KMS-11 (cell line): ENCODE results near the gene ITCH.
"Not testable (repeated sequence)": the region's sequence is repeated elsewhere in the genome, so short reads cannot be mapped to it uniquely, and the experiment has no call there.

ENCODE experiments used
- H2AFZ ChIP-seq: fragments of 200-600 bp; sonication (generic); 2 replicates; pipeline ENCODE4 v1.6.1; 2016; ENCODE audit warnings: antibody characterized with exemption, mixed run types, low read depth
- H3K27ac ChIP-seq: fragments of 200-600 bp; sonication (generic); 2 replicates; pipeline ENCODE4 v1.6.1; 2016; ENCODE audit warnings: mild to moderate bottlenecking, mixed run types
- H3K27me3 ChIP-seq: fragments of 200-600 bp; sonication (generic); 2 replicates; pipeline ENCODE4 v1.6.1; 2017; ENCODE audit warnings: mild to moderate bottlenecking, low read depth, mixed run types, moderate library complexity; ENCODE audit not compliant: insufficient read depth
- H3K36me3 ChIP-seq: fragments of 200-600 bp; sonication (generic); 2 replicates; pipeline ENCODE4 v1.6.1; 2017; ENCODE audit warnings: mild to moderate bottlenecking, mixed run types; ENCODE audit not compliant: insufficient read depth
- H3K4me1 ChIP-seq: fragments of 200-600 bp; sonication (generic); 2 replicates; pipeline ENCODE4 v1.6.1; 2016; ENCODE audit warnings: mild to moderate bottlenecking, low read depth, mixed run types; ENCODE audit not compliant: poor library complexity, severe bottlenecking
- H3K4me2 ChIP-seq: fragments of 200-600 bp; sonication (generic); 2 replicates; pipeline ENCODE4 v1.7.0; 2016; ENCODE audit warnings: mild to moderate bottlenecking, mixed run types
- H3K4me3 ChIP-seq: fragments of 200-600 bp; sonication (generic); IDR thresholded peaks from 2 replicates; pipeline ENCODE4 v1.6.1; 2017; ENCODE audit warnings: low read depth, low read length, mixed read lengths; ENCODE audit not compliant: insufficient read depth
- H3K79me2 ChIP-seq: fragments of 200-600 bp; sonication (generic); 2 replicates; pipeline ENCODE4 v1.6.1; 2016; ENCODE audit warnings: low read depth, mixed run types; ENCODE audit not compliant: insufficient read depth
- H3K9ac ChIP-seq: fragments of 200-600 bp; sonication (generic); 2 replicates; pipeline ENCODE4 v1.6.1; 2016; ENCODE audit warnings: mild to moderate bottlenecking, mixed run types
- H4K20me1 ChIP-seq: fragments of 200-600 bp; sonication (generic); 2 replicates; pipeline ENCODE4 v1.6.1; 2016; ENCODE audit warnings: mild to moderate bottlenecking, mixed run types; ENCODE audit not compliant: insufficient read depth
- CTCF ChIP-seq: fragments of 200-600 bp; sonication (generic); conservative IDR thresholded peaks from 2 replicates; pipeline ENCODE4 v1.6.1; 2017; ENCODE audit warnings: low read depth, mild to moderate bottlenecking, antibody characterized with exemption, low read length, moderate library complexity, mixed read lengths

ITCH gene

GRCh38 chr20:34328928-34329677, 34.0 kb upstream of the ITCH start:
- Histone ChIP-seq H2AFZ (no peak overlapping the region), H3K4me1 (peaks cover 13% of the 10 kb centered on the region), H3K4me2 (no peak overlapping the region), H3K27ac (no peak overlapping the region), H3K9ac (no peak overlapping the region), H3K79me2 (no peaks in the 10 kb centered on the region), H3K4me3 (no peak overlapping the region), H3K27me3 (no peaks in the 10 kb centered on the region), H4K20me1 (no peaks in the 10 kb centered on the region), H3K36me3 (no peaks in the 10 kb centered on the region)
- TF ChIP-seq CTCF = no peak

GRCh38 chr20:34330861-34331544, 32.1 kb upstream of the ITCH start:
- not testable (repeated sequence) for H3K4me2 ChIP-seq, H3K27me3 ChIP-seq, H3K9ac ChIP-seq, H3K27ac ChIP-seq, H3K36me3 ChIP-seq, H3K4me3 ChIP-seq, H4K20me1 ChIP-seq, H3K79me2 ChIP-seq, H2AFZ ChIP-seq
- H3K4me1 ChIP-seq = peaks cover 16% of the 10 kb centered on the region

GRCh38 chr20:34331838-34332237, 31.2 kb upstream of the ITCH start:
- H3K9ac ChIP-seq = no peak overlapping the region
- no peak overlapping the region for H3K27ac ChIP-seq
- H4K20me1 ChIP-seq = no peaks in the 10 kb centered on the region
- H2AFZ ChIP-seq = no peak overlapping the region
- TF ChIP-seq CTCF = no peak
- peaks cover 16% of the 10 kb centered on the region for H3K4me1 ChIP-seq
- H3K27me3 ChIP-seq = no peaks in the 10 kb centered on the region
- H3K4me2 ChIP-seq = no peak overlapping the region
- no peak overlapping the region for H3K4me3 ChIP-seq
- no peaks in the 10 kb centered on the region for H3K36me3 ChIP-seq
- no peaks in the 10 kb centered on the region for H3K79me2 ChIP-seq

GRCh38 chr20:34332262-34332920, 30.7 kb upstream of the ITCH start:
- Histone ChIP-seq H3K36me3 (no peaks in the 10 kb centered on the region), H3K27me3 (no peaks in the 10 kb centered on the region), H3K27ac (no peak overlapping the region), H3K4me2 (no peak overlapping the region), H2AFZ (no peak overlapping the region), H3K4me1 (peaks cover 16% of the 10 kb centered on the region), H3K9ac (no peak overlapping the region), H3K4me3 (no peak overlapping the region), H4K20me1 (no peaks in the 10 kb centered on the region), H3K79me2 (no peaks in the 10 kb centered on the region)
- no peak for TF ChIP-seq CTCF
